Measurements from ENCODE around the gene CIDEB.
"Not testable (repeated sequence)": the region's sequence is repeated elsewhere in the genome, so short reads cannot be mapped to it uniquely, and the experiment has no call there.

The CIDEB gene

GRCh38 chr14:24332268-24332993 lies 24.7 kb upstream of the CIDEB start:
- peak; percentile 64 to 71 for DNase-seq (ENCODE audit: low read depth in 1 of 2, low spot score in 1 of 2)

- DNase-seq (ENCODE audit: low read depth in 1 of 2, low spot score in 1 of 2), result no peak
Observed at GRCh38 chr14:24331731-24332267, 24.0 kb upstream of the CIDEB start.

GRCh38 chr14:24330973-24331674 lies 23.3 kb upstream of the CIDEB start:
- DNase-seq (ENCODE audit: low read depth in 1 of 2, low spot score in 1 of 2), result no peak

- DNase-seq (ENCODE audit: low read depth in 1 of 2, low spot score in 1 of 2), result peak in 1 of 2 donors; percentile 23
Observed at GRCh38 chr14:24329736-24330135, 22.0 kb upstream of the CIDEB start.

- DNase-seq (ENCODE audit: low read depth in 1 of 2, low spot score in 1 of 2), result no peak
Observed at GRCh38 chr14:24329073-24329663, 21.4 kb upstream of the CIDEB start.

- DNase-seq (ENCODE audit: low read depth in 1 of 2, low spot score in 1 of 2), result not testable (repeated sequence)
Observed at GRCh38 chr14:24327914-24328313, 20.1 kb upstream of the CIDEB start.

GRCh38 chr14:24327303-24327702 lies 19.5 kb upstream of the CIDEB start:
- no peak for DNase-seq (ENCODE audit: low read depth in 1 of 2, low spot score in 1 of 2)

GRCh38 chr14:24325963-24326362 lies 18.2 kb upstream of the CIDEB start:
- no peak for DNase-seq (ENCODE audit: low read depth in 1 of 2, low spot score in 1 of 2)

GRCh38 chr14:24325041-24325530 lies 17.3 kb upstream of the CIDEB start:
- no peak for DNase-seq (ENCODE audit: low read depth in 1 of 2, low spot score in 1 of 2)

GRCh38 chr14:24324024-24324423 lies 16.2 kb upstream of the CIDEB start:
- DNase-seq (ENCODE audit: low read depth in 1 of 2, low spot score in 1 of 2), result no peak

- DNase-seq (ENCODE audit: low read depth in 1 of 2, low spot score in 1 of 2), result no peak
Observed at GRCh38 chr14:24323341-24323740, 15.6 kb upstream of the CIDEB start.

GRCh38 chr14:24322672-24323071 lies 14.9 kb upstream of the CIDEB start:
- no peak for DNase-seq (ENCODE audit: low read depth in 1 of 2, low spot score in 1 of 2)

GRCh38 chr14:24321212-24321975 lies 13.6 kb upstream of the CIDEB start:
- DNase-seq (ENCODE audit: low read depth in 1 of 2, low spot score in 1 of 2), result no peak

GRCh38 chr14:24317141-24317928 lies 9.6 kb upstream of the CIDEB start:
- DNase-seq (ENCODE audit: low read depth in 1 of 2, low spot score in 1 of 2), result no peak

GRCh38 chr14:24316597-24316950 lies 8.8 kb upstream of the CIDEB start:
- DNase-seq (ENCODE audit: low read depth in 1 of 2, low spot score in 1 of 2), result no peak

GRCh38 chr14:24315807-24316596 lies 8.2 kb upstream of the CIDEB start:
- DNase-seq (ENCODE audit: low read depth in 1 of 2, low spot score in 1 of 2), result no peak

GRCh38 chr14:24315243-24315806 lies 7.5 kb upstream of the CIDEB start:
- DNase-seq (ENCODE audit: low read depth in 1 of 2, low spot score in 1 of 2), result no peak

- DNase-seq (ENCODE audit: low read depth in 1 of 2, low spot score in 1 of 2), result no peak
Observed at GRCh38 chr14:24314377-24315193, 6.8 kb upstream of the CIDEB start.

All from activated T-helper 1 cell treated with anti-CD3 and anti-CD28 coated beads, Interleukin-2, amount 50 U/mL, for 16 hours (primary cell).